Medulla oblongata (tissue), 1 donor: Measurements from ENCODE around the gene FBXW11.

Experiments
- DNase-seq: peaks from one replicate; pipeline ENCODE4 v3.0.0-alpha.2; 2015; ENCODE audit errors: extremely low spot score

The FBXW11 gene

GRCh38 chr5:171868236-171868635, 138.2 kb downstream of the FBXW11 start:
- no peak for DNase-seq

GRCh38 chr5:171867786-171868185, 138.7 kb downstream of the FBXW11 start:
- DNase-seq = no peak

- DNase-seq = no peak
Measured at GRCh38 chr5:171865471-171865870, 141.0 kb downstream of the FBXW11 start.

DNA sequence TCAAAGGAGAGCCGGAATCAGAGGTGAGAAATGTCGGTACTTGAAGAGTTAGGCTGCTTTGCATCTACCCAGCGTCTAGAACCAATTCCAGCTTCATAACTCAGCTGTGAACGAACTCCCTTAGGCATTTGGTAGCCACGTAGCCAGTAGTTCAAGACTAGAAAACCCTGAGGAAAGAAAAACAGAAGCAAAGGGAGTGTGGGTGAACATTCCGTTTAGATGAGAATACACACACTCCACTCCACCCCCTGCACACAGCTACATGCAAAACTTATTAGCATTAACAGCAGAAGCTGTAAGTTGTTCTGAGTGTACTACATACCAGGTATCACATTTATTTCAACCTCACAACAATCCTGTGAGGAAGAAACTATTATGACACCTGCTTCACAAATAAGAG, 142.5 kb downstream of the FBXW11 start:
- DNase-seq = no peak

DNA sequence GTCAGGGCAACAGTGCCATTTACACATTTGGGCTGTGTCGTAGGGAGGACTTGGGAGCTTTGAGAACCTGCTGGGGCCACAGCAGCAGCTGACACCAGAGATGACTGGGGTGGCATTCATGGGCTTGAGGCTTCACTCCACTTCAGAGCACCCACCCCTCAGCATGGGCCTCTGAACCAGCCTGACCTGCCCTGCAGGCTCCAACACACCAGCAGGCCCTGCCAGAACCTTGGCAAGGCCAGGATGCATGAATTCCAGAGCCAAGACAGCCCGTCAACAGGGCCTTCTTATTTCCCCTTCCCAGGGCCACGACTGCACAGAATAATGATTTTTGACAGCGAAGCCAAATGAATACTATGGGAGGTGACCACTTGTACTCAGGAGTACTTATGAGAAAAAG, 143.8 kb downstream of the FBXW11 start:
- DNase-seq = no peak

DNA sequence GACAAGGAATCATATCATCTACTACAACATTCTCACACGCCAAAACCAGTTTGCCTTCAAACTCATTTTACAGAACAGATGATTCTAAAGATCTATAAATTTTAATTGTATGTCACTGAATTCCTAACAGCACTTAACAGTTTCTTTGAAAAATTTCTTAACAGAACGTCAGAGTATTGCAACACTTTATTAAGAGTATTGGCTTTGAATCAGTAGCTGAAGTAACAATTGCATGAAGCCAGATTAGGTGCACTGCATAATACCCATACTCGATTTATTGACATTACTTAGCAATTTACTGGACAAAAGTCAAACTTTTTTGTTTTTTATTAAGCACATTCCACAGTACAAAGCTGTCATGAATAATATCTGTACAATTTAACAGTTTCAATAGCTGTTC, 145.1 kb downstream of the FBXW11 start:
- no peak for DNase-seq

DNA sequence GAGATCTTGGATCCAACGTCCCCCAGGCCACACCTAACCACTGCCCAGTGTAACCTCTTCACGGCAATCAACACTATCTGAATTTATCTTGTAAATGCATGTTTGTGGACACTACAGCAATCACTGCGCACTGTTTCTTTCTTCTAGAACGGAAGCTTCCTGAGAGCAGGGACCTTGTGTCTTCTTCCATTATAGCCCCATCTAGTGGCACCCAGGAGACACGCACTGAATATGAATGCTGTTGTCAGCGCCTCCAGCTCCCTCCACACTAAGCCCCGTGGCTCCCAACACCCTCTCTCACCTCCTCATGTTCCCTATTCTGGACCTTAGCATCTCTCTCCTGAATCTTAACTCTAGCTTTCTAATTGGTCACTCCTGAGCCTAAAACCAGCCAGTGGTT, 148.1 kb downstream of the FBXW11 start:
- no peak for DNase-seq

DNA sequence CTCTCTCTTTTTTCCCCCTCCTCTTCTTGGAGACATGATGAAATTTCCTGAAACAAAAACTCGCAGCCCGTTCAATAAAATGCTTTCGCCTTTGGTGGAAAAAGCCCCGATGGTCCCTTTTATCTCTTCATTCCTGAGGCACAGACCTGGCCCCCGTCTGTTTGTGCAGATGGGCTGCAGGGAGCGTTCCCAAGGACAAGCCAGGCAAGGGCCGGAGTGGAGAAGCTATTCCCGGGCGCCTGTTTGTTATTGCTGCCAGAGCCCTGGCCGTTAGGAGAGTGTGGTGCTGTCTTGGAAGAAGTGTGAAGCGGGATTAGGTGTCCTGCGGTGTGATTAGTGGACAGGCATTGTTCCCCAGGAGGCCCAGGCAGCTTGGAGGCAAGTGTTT, 149.0 kb downstream of the FBXW11 start:
- DNase-seq = no peak

DNA sequence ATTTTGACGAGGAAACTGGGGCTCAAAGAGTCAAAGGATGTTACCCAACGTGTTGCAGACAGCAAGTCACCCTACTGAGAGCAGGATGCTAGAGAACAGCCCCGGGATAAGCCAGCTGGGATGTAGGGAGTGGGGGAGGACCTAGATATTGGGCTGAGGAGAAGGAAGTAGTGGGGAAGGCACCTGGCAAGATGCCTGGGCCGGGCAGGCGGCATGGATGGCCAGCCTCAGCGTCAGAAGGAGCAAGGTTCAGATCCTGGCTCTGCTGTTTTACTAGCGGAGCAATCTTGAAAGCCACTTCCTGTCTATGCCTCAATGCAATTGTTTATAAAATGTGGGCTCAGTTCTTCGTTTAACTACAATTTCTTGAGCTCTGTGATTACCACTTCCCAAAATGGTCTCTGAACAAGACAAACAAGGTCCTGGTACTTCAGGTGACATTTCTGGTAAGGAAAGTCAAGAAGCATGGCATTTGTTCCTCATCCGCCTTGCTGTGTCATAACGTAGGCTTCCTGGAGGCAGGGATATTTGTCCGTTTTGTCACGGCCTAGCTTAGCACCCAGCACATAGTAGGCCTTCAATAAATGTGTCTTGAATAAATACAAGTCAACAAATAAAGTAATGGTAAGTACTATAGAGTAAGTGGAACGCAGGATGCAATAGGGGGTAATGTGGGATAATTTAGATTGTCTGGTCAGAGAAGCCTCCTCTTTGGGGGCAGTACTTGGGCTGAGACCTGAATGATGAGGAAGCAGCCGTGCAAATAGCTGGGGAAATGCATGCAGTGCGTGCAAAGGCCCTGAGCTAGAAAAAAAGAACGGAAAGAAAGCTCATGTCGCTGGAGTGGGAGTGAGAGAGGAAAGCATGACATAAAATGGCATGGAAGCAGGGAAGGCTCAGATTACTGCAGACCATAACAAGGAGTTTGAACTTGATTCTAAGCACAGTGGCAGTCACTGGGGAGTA, 150.4 kb downstream of the FBXW11 start:
- no peak for DNase-seq

DNA sequence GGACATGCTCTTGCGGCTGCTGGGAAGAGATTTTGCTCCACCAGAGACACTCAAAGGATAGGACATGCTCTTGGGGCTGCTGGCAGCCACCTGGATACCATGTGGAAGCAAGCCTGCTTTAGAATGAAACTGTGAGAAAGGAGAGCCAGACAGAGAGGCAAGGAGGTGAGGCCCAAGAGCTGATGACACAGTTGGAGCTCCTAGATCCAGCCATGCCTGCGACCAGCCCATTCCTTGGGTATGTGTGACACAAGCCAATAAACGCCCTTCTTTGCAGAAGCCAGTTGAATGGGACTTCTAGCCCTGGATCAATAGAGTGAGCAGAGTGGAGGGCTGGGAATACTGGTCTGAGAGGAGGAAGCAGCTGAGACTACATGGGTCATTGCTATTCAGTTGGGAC, 151.2 kb downstream of the FBXW11 start:
- DNase-seq = no peak

DNA sequence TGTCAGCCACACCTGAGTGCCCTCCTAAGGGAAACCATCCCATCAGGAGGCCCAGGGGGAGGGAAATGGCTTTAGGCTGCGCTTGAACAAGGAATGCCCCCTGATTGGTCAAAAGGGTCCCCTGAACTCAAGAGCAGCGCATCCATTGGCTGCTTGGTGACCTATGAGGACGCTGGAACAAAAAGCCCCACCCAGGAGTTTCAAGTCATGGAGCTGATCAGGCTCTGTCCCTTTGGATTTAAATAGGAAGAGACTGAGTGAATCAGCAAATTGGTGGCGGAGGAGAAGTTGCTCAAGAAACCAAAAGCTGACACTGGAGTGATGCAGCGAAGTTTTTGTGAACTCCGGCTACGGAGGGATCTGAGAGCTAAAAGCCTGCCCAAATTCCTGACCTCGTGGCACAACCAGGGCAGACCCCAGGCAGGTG, 154.2 kb downstream of the FBXW11 start:
- no peak for DNase-seq

- no peak for DNase-seq
Measured at GRCh38 chr5:171851251-171851650, 155.2 kb downstream of the FBXW11 start.

- no peak for DNase-seq
Measured at GRCh38 chr5:171850324-171850947, 156.0 kb downstream of the FBXW11 start.

DNA sequence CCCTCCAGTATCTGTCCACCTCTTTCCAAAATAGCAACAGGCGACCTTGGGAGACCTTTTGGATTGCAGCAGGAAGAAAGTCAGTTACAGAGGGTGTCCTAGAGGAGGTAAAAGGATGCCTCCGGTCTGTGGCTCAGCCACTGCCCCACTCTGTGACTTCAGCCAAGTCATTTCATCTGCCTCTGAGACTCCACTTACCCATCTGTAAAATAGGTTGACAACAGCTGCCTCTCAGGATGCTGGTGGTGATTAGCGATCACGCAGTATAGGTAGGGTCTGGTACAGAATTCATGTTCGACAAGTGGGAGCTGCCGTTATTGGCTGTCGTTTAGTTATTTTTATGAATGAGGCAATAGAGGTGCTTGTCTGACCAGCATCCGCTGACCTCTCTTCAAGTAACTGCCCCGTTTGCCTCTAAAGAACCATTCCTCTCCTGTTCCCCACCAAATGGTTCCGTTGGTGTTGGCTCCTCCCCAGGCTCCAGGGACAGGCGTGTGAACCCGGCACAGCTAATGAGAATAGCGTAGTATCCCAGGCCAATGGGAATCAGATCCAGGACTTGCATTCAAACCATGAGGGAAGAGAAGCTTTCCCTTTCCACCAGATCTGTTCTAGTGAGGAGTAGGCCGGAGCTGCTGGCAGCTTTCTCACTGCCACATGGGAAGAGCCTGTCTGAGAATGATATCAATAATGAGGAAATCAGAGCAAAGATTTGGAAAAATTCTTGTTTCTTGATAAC, 156.7 kb downstream of the FBXW11 start:
- DNase-seq = no peak

DNA sequence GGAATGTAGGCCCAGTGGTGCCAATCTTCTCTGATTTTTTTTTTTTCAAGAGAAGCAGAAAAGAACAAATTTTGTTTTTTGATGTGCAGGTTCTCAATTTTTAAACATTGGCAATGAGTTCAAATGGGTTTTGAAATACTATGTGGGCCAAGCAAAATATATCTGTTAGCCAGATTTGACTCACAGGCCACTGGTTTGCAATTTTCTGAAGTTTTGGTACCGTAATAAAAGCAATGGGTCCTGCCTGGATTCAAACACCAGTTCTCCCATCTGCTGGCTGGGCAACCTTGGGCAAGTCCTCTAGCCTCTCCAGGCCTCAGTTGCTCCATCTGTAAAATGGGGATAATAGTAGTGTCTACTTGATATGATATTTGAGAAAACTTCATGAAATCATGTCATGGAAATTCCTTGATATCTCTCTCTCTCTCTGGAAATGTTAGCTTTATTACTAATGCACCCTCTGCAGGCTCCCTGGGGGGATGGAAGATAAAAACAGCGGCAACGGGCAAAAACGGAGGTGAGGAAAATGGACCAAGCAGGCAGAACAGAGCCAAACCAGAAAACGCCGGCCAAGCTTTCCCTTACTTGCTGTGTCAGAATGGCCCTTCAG, 157.4 kb downstream of the FBXW11 start:
- DNase-seq = no peak

DNA sequence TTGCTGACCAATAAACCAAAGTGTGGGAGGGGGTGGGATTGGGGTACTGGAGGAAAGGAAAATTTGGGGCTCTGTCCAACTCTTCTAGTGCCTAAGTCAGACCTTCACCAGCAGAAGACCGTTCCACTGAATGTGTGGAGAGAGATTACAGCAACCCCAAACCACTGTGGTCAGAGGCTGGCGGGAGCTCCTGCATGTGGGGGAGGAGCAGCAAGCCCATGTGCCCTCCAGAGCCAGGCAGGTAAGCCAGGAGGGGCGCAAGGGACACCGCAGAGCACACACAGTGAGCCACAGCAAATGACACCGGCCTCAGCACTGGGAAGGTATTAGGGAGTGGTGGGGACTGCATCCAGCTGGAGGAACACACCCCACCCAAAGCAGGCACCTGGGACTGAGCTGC, 158.0 kb downstream of the FBXW11 start:
- no peak for DNase-seq

DNA sequence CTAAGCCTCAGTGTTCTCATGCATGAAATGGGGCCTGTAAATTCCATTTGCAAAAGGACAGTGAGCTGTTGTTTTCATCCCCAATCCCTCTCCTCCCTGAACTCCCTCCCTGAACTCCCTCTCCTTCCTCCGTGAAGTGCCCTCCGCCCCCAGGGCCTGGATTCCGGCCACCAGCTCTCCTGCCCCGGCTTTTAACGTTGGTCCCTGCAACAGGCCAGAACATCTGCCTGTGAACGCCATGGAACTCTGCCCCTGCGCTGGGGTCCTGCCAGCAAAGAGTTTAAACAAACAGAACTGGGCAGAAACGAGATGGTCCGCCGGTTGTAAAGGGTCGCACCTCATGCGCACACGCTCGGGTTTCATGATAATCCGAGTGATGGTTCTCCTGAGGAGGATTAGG, 158.4 kb downstream of the FBXW11 start:
- DNase-seq = no peak

DNA sequence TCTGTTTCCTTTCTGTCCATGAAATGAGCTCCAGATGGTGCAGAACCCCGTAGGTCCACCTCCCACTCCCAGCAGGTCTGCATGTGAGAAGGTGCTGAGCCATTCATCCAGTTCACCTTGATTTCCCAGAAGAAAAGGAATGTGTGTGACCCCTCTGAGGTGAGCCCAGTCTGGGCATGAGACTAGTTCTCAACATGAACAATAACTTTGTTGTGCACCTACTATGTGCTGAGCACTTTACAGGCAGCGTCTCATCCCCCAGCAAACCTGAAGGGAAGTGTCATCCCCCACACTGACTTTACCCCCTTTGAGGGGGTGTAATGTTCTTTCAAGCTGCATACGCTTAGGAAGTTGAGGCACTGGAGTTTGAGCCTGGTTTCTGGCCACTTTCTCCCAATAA, 159.4 kb downstream of the FBXW11 start:
- no peak for DNase-seq

DNA sequence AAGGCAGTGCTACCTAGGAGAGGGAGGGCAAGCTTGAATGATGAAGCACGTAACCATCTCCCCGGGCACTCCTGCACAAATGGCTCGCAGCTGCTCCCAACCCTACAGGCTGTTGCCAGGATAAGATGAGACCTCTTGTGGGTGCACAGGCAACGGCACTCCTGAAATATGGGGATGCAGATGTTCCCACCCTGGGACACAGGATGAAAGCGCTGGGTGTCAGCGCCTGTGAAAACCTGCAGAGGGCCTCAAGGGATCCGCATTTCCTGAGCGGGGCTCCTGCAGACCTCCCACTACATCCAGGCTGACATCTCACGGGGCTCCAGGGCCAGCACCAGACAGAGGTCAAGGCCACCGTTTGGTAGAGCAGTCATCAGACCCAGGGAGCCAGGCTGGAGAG, 160.1 kb downstream of the FBXW11 start:
- DNase-seq = no peak

DNA sequence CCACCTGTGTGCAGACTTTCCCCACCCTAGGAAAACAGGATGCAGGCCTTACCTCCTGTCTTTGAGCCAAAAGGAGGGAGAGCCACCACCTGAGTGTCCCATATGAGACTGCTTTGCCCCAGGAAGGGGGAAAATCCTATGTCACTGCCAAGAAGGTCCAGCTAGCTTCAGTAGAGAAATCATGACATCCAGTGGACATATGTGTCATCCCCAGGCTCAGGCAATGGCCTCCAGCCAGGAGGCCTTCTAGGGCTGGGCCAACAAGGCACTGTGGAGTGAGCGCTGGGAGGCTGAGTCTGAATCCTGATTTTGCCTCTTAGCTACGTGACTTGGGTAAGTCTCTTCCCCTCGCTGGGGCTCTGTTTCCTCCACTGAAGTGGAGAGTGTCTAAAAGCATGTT, 160.6 kb downstream of the FBXW11 start:
- peak; percentile 21 for DNase-seq

DNA sequence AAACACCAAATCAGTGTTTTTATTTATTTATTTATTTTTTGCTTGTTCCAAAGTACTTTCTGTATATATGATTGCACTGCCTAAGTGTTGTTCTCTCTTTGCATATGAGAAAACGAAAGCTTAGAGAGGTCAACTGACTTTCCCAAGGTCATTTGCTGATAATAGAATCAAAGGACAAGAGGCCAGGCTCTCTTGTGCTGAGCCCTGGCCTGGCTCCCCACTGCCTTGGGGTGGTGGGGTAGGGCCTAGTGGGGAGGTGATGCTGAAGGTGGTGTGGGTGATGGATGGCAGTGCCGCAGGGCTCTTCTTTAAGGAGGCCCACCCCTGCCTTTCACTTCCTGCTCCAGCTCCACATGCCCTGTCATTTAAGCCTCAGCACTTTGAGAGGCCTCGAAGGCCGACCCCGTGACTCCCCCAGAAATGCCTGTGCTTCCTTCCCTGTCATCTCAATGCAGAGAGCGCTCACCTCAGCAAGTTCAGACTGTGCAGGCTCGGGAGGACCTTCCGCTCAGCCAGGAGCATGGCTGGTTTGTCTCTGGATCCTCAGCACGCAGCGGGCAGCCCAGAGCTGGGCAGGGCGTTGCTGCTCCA, 161.3 kb downstream of the FBXW11 start:
- peak; percentile 4 for DNase-seq
